Hepatocyte (in vitro differentiated cells): ENCODE results near the gene ARSK. TPM values are rescaled to one million over a fixed set of nuclear protein-coding genes. Genes with fewer than 3 reads are reported as not detected.

Experiments
- DNase-seq: peaks from one replicate; pipeline ENCODE4 v3.0.0-alpha.2; 2016; ENCODE audit warnings: low spot score
- H2AFZ ChIP-seq: fragments of 200-600 bp; sonication (generic); 2 replicates; pipeline ENCODE4 v1.6.0; 2016; ENCODE audit warnings: antibody characterized with exemption, mild to moderate bottlenecking
- H3K27ac ChIP-seq: fragments of 200-600 bp; sonication (generic); 2 replicates; pipeline ENCODE4 v1.5.1; 2016; ENCODE audit warnings: mild to moderate bottlenecking
- H3K27me3 ChIP-seq: fragments of 200-600 bp; sonication (generic); 2 replicates; pipeline ENCODE4 v1.6.1; 2016
- H3K36me3 ChIP-seq: fragments of 200-600 bp; sonication (generic); replicated peaks from 2 replicates; pipeline ENCODE4 v1.5.1; 2016; ENCODE audit warnings: low read depth; ENCODE audit not compliant: insufficient read depth
- H3K4me1 ChIP-seq: fragments of 200-600 bp; sonication (generic); 2 replicates; pipeline ENCODE4 v1.5.1; 2016; ENCODE audit warnings: mild to moderate bottlenecking, moderate library complexity; ENCODE audit not compliant: insufficient read depth
- H3K4me2 ChIP-seq: fragments of 200-600 bp; sonication (generic); 2 replicates; pipeline ENCODE4 v1.6.0; 2016
- H3K4me3 ChIP-seq: fragments of 200-600 bp; sonication (generic); 2 replicates; pipeline ENCODE4 v1.5.1; 2016; ENCODE audit warnings: mild to moderate bottlenecking
- H3K79me2 ChIP-seq: fragments of 200-600 bp; sonication (generic); 2 replicates; pipeline ENCODE4 v1.6.0; 2017; ENCODE audit warnings: mild to moderate bottlenecking
- H3K9me2 ChIP-seq: fragments of 200-600 bp; sonication (generic); replicated peaks from 2 replicates; pipeline ENCODE4 v1.6.0; 2017; ENCODE audit warnings: mild to moderate bottlenecking; ENCODE audit not compliant: insufficient read depth
- H3K9me3 ChIP-seq: fragments of 200-600 bp; sonication (generic); 2 replicates; pipeline ENCODE4 v1.5.1; 2016; ENCODE audit warnings: low read depth, mild to moderate bottlenecking
- H4K20me1 ChIP-seq: fragments of 200-600 bp; sonication (generic); 2 replicates; pipeline ENCODE4 v1.6.0; 2016; ENCODE audit warnings: mild to moderate bottlenecking; ENCODE audit not compliant: insufficient read depth, poor library complexity, severe bottlenecking
- EZH2 ChIP-seq: fragments of 200-600 bp; sonication (generic); IDR thresholded peaks from 2 replicates; pipeline ENCODE4 v1.6.1; 2016; ENCODE audit warnings: antibody characterized with exemption, mild to moderate bottlenecking, borderline replicate concordance
- EZH2phosphoT487 ChIP-seq: fragments of 200-600 bp; sonication (generic); IDR thresholded peaks from one replicate; pipeline ENCODE4 v1.6.1; 2018; ENCODE audit warnings: antibody characterized with exemption, mild to moderate bottlenecking, low read depth, moderate library complexity; ENCODE audit not compliant: unreplicated experiment, severe bottlenecking
- WGBS: methylation state at CpG from one replicate; pipeline ENCODE4 v1.1.6; 2016; ENCODE audit warnings: low lambda C conversion rate; ENCODE audit errors: missing lambda C conversion rate; 5-methylcytosine and 5-hydroxymethylcytosine counted together
- polyA plus RNA-seq: library from polyadenylated mRNA; unstranded; fragments of >200 nt; fragmentation: Nextera tagmentation; extraction: Ambion mirVana; gene quantifications from 2 replicates; pipeline ENCODE4 v1.2.1, GENCODE V29; 2016
- total RNA-seq: library from RNA; depleted of rRNA; stranded (reverse); fragments of >200 nt; gene quantifications from 2 replicates; pipeline ENCODE4 v1.2.3, GENCODE V29; 2014
- TF ChIP-seq, protein P1 (sequence below): fragments of 200-600 bp; sonication (generic); IDR thresholded peaks from 2 replicates; pipeline ENCODE4 v1.5.1; 2016; ENCODE audit warnings: antibody characterized with exemption, mild to moderate bottlenecking; ENCODE audit not compliant: poor library complexity

ARSK gene
- total and polyA plus RNA-seq, 2 experiments from 2014 or later, result 12.8 to 15.1 TPM

DNA sequence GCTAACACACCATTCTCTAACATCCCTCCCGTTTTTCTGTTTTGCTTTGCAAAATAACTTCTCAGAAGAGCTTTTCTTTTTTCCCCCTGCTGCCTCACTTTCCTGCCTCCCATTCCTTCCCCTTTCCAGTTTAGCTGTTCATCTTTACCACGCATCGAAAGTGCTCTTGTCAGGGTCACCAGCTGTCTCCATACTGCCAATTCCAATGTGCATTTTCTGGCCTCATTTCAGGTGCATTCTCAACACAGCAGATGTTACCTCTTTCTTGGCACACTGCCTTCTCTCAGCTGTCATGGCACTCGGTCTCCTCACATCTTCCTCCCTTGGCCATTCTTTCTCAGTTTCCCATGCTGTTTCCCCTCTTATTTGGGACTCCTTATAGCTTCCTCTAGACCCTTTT is 9.5 kb downstream of the ARSK start:
- no peak overlapping the region for H3K4me3 ChIP-seq
- H4K20me1 ChIP-seq, result no peaks in the 10 kb centered on the region
- no peaks in the 10 kb centered on the region for H3K4me1 ChIP-seq
- WGBS, result 94% methylated on average over 4 of the region's 4 CpGs
- no peak for TF ChIP-seq EZH2phosphoT487
- TF ChIP-seq, protein P1, sequence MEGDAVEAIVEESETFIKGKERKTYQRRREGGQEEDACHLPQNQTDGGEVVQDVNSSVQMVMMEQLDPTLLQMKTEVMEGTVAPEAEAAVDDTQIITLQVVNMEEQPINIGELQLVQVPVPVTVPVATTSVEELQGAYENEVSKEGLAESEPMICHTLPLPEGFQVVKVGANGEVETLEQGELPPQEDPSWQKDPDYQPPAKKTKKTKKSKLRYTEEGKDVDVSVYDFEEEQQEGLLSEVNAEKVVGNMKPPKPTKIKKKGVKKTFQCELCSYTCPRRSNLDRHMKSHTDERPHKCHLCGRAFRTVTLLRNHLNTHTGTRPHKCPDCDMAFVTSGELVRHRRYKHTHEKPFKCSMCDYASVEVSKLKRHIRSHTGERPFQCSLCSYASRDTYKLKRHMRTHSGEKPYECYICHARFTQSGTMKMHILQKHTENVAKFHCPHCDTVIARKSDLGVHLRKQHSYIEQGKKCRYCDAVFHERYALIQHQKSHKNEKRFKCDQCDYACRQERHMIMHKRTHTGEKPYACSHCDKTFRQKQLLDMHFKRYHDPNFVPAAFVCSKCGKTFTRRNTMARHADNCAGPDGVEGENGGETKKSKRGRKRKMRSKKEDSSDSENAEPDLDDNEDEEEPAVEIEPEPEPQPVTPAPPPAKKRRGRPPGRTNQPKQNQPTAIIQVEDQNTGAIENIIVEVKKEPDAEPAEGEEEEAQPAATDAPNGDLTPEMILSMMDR, result no peak
- TF ChIP-seq EZH2, result no peak
- no peak overlapping the region for H3K4me2 ChIP-seq
- H3K27ac ChIP-seq, result no peak overlapping the region
- no peaks in the 10 kb centered on the region for H3K9me2 ChIP-seq
- peaks cover 16% of the 10 kb centered on the region for H3K79me2 ChIP-seq
- H3K9me3 ChIP-seq, result no peaks in the 10 kb centered on the region
- H3K27me3 ChIP-seq, result no peaks in the 10 kb centered on the region
- no peak overlapping the region for H2AFZ ChIP-seq
- DNase-seq, result no peak
- no peaks in the 10 kb centered on the region for H3K36me3 ChIP-seq

- H3K9me3 ChIP-seq, result no peaks in the 10 kb centered on the region
- H3K4me2 ChIP-seq, result no peak overlapping the region
- no peak overlapping the region for H3K27ac ChIP-seq
- no peak for DNase-seq
- no peaks in the 10 kb centered on the region for H3K27me3 ChIP-seq
- no peaks in the 10 kb centered on the region for H3K4me1 ChIP-seq
- no peaks in the 10 kb centered on the region for H4K20me1 ChIP-seq
- TF ChIP-seq EZH2phosphoT487 (no peak), EZH2 (no peak)
- TF ChIP-seq, protein P1, result no peak
- WGBS, result 86% methylated on average over 4 of the region's 4 CpGs
- H3K9me2 ChIP-seq, result no peaks in the 10 kb centered on the region
- no peak overlapping the region for H3K4me3 ChIP-seq
- H2AFZ ChIP-seq, result no peak overlapping the region
- H3K79me2 ChIP-seq, result peaks cover 8% of the 10 kb centered on the region
- no peaks in the 10 kb centered on the region for H3K36me3 ChIP-seq
These were observed 10.5 kb downstream of the ARSK start for GRCh38 chr5:95565280-95565920.

DNA sequence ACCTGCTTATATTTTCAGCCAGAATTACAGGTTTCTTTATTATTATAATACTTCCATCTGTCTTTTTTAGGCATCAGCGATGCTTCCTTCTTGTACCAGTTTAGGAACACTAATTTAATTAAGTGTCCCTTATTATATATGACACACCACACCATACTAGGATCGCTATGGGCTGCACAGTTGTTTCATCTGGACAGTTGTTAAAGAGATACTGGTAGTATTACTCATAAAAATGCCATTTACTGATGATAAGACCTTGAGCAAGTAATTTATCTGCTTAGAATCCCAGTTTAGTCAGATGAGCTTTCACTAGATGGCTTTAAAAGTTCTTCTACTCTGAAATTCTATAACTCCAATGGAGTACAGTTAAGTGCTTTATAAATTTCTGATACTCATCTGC is 17.1 kb downstream of the ARSK start:
- no peaks in the 10 kb centered on the region for H3K36me3 ChIP-seq

More for the DNA sequence above, 17.1 kb downstream of the ARSK start:
- H3K4me3 ChIP-seq, result no peak overlapping the region
- no peak for TF ChIP-seq EZH2
- TF ChIP-seq, protein P1, result no peak
- TF ChIP-seq EZH2phosphoT487, result no peak
- no peaks in the 10 kb centered on the region for H3K4me1 ChIP-seq
- WGBS, result 75% methylated on average over 2 of the region's 2 CpGs
- H4K20me1 ChIP-seq, result no peaks in the 10 kb centered on the region
- H3K4me2 ChIP-seq, result no peak overlapping the region
- H3K27ac ChIP-seq, result no peak overlapping the region
- no peak for DNase-seq
- H3K9me3 ChIP-seq, result no peaks in the 10 kb centered on the region
- H2AFZ ChIP-seq, result no peak overlapping the region
- no peaks in the 10 kb centered on the region for H3K27me3 ChIP-seq
- H3K79me2 ChIP-seq, result no peaks in the 10 kb centered on the region
- H3K9me2 ChIP-seq, result no peaks in the 10 kb centered on the region
